Left kidney (tissue), 8 donors: ENCODE data around the gene LYZL1. TPM values are rescaled to one million over a fixed set of nuclear protein-coding genes. Genes with fewer than 3 reads are reported as not detected.
A peak's percentile ranks its signal among the peaks of the same experiment; 100 is the strongest.
"Not testable (repeated sequence)": the region's sequence is repeated elsewhere in the genome, so short reads cannot be mapped to it uniquely, and the experiment has no call there.

Experiments used
- DNase-seq: peaks from one replicate; pipeline ENCODE4 v3.0.0-alpha.2; 2013
- long read RNA-seq, 8 donors: transcript quantifications; one replicate each; lab custom pipeline, GENCODE V29; 2026
- polyA plus RNA-seq: library from polyadenylated mRNA; unstranded; fragments of 120-200 nt; gene quantifications from one replicate; pipeline ENCODE4 v1.2.1, GENCODE V29; 2013; ENCODE audit not compliant: insufficient read length

Gene LYZL1
- polyA plus RNA-seq = not detected
- long read RNA-seq, donor 1 = 0 reads
- long read RNA-seq, donor 2 = 0 reads
- long read RNA-seq, donor 3 = 0 reads
- long read RNA-seq, donor 4 = 0 reads
- long read RNA-seq, donor 5 = 0 reads
- long read RNA-seq, donor 6 = 0 reads
- long read RNA-seq, donor 7 = 0 reads
- long read RNA-seq, donor 8 = 0 reads

DNA sequence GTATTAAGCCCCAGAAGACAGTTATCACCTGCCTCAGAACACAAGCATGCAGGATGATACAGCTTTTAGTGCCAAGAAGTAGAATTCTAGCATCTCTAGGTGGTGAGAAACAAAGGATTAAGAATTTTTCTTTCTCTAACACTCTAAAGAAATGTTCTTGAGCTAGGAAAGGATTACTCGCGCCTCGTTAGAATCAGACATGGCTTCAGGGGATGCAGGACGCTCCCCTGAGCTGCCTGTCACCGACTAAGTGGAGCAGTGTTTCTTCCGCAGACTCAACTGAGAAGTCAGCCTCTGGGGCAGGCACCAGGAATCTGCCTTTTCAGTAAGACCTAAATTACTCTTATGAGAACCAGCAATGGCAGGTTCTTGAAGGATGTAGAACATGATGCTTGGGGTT is at the start of gene LYZL1:
Gene LYZL1, plus strand, starts transcription at position 165 of the 400 bp plus-strand sequence. CDS start 2,798 bp downstream, outside the sequence.
- DNase-seq = not testable (repeated sequence)

DNA sequence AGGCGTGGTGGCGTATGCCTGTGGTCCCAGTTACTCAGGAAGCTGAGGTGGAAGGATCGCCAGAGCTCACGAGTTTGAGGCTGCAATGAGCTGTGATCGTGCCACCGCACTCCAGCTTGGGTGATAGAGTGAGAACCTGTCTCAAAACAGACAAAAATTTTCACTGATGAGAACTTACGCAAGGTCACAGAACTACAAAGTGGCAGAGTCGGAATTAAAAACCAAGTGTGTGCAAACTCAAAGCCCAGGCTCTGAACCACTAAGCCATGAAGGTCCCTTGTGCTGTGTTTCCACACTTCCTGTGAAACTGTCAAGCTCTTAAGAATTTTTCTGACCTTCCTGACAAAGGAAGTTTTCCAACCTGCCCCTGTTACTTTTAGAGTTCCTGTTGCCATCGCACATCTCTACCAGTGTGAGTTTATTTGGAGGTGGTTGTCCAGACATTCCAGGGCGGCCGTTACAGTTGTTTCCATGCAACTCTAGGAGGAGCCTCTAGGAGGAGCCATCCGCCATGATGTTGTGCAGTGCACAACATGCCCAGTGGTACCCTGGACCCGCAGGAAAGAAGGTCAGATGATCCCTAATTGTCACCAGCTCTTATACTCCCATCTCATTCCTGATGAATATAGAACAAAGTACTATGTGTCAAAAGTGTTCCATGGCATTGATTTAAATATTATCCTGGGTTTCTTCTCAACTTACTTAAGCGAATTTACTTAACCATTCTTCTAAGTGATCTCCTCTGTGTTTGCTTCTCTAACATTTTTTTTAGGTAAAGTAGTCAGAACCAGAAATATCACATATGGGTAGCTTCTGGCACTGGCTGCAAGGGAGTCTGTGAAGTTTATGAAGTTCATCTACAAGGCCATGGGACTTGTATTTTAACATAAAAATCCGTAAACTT is 49.0 kb upstream of the LYZL1 start:
- no peak for DNase-seq

DNA sequence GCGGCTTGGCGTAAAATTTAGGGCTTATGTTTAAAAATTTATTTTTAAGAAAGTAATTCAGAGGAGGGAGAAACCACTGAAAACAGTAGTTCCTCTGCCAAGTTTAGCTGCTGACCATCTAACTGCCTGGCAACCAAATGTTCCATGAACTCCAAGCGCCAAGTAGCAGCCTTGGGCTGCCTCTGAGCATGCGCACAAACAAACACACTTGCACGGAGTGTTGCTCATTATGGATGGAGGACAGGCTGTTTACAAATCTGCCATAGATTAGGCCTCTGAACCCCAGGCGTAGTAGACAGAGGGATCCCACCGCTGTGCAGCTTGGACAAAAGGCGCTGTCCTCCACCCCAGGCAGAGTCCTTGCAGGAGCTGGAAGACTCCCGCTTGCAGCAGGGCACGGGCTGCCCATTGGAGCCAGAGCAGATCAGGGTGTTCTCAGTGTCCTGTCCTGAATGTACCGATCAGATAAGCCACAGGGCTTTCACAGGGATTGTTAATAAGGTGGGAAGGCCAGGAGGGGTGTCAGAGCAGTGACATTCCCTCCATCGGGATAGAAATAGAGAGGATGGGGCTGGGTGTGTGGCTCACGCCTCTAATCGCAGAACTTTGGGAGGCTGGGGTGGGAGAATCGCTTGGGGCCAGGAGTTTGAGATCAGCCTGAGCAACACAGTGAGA is 47.7 kb upstream of the LYZL1 start:
- DNase-seq = no peak

DNA sequence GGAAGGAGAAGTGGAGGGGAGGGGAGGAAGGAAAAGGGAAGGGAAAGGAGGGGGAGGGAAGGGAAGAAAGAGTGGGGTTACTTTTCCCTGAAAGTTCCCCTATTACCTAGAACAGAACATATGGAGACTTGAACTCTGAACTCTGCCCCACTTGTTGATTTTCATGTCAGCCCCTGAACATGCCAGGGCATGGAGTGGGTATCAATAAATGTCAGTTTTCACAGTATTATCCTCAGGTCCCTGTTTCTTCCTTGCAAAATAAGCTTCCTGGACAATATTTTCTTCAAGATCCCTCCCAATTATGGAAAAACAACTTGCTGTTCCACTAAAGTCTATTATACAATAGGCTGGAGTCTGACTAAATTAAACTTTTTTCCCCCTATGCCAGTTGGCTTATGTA is 46.9 kb upstream of the LYZL1 start:
- DNase-seq = no peak

DNA sequence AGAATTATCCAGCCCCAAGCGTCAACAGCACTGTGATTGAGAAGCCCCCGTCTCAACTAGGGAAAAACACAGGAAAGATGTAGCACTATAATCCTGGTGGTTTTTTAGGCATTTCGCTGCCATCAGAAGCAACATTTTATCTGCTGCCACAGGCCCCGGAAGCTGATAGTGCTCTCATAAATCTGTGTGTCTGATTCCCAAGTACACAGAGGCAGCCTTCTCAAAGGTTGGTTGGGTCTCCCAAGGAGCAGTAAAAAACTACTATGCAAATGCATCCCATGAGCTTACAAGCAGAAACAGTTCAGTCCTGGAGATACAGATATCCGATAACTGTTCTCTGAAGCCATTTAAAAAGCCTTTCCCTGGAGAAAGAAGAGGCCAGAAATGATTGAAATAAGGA is 45.8 kb upstream of the LYZL1 start:
- no peak for DNase-seq

DNA sequence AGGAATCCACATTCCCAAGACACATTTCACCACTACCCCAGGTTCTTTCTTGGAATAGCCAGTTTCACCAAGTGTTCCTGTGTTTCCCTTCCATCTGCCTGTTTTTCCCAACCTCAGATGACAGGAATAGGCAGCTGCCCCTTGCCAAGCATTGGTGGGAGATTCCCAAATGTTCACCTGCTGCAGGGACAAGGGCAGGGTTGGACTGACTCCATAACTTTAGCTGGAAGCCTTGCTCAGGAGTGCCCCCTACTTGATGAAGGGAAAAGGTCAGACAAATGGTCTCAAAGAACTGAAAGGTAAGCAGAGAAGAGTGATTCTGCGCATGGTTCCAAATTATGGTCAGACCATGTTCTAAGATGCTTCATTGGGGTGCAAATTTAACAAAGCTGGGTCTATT is 45.1 kb upstream of the LYZL1 start:
- DNase-seq = no peak

DNA sequence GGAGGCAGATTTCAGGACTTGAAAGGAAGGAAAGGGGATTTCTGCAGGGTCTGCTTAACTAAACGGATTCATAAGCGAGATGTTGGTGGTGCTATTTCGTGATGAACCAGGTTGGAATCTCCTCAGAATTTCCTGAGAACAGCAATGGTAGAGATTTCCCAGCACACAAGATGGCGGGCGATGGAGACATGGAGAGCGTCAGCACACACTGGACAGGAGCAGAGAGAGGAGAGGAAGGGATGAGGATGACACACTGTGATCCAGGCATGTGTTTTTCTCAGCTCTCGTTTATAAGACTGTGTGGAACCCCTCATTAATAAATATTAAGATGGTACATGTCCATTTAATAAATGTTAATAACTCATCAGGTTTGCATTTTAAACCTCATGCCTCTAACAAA is 43.9 kb upstream of the LYZL1 start:
- DNase-seq = no peak

DNA sequence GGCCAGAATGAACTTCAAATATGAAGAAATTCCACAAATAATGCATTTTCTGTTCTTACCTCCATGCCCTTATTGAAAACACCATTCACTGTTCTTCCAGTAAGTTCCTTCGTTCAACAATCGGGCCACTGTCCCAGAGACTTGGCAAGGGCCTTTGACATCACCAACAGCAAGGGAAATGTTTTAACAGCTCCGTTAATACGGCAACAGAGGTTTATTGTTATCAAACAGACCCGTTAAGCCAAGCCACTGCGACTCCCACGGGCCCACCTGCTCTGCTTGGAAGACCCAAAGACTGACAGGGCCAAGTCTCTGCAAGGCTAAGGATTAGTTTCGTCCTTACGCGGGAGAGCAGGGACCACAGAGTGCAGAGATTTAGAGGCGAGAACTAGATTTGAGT is 43.4 kb upstream of the LYZL1 start:
- no peak for DNase-seq

DNA sequence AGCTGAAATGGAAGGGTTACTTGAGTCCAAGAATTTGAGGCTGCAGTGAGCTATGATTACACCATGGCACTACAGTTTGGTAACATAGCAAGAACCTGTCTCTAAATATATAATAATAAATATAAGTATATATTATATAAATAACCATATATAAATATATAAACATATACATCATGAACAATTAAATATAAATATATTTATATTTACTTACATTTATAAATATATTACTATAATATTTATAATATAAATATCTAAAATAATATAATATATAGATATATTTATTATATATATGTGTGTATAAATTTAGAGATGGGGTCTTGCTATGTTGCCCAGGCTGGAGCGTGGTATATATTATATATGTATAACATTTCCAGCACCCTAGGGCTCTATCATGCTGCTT is 42.4 kb upstream of the LYZL1 start:
- DNase-seq = no peak

DNA sequence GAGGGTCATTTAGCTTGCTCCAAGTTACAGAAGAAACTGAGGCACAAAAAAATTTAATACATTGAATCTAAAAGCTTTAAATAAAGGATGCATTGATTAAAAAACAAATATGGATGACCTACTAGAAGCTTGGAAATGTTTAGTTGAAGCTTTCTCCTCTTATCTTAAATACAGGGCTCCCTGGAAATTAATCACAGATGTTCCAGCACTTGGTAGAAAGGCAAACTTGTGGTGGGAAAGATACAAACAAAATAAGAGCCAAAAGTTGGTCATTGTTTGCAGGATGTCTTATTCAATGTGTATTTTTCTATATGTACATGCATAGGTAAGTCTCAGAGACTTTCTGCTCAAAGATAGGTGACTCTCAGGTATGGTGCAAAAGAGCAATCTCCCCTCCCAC is 40.7 kb upstream of the LYZL1 start:
- DNase-seq = no peak

DNA sequence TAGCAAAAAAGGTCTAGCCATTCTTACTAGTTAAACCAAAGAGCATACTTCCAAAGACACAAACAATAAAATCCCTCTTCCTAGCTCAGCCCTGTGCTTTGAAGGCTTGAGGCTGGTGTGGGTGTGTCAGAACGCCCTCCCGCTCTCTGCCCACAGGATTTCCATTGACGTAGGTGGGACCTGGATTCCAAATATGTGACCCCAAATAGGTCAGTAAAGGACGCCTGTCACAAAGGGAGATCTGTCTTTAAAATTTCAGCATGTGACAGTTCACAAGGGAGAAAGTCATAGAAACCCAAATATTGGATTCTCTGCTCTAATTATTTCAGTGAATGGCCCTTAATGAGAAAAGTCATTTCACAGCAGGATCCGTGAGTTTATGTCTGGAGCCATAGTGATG is 39.9 kb upstream of the LYZL1 start:
- no peak for DNase-seq

DNA sequence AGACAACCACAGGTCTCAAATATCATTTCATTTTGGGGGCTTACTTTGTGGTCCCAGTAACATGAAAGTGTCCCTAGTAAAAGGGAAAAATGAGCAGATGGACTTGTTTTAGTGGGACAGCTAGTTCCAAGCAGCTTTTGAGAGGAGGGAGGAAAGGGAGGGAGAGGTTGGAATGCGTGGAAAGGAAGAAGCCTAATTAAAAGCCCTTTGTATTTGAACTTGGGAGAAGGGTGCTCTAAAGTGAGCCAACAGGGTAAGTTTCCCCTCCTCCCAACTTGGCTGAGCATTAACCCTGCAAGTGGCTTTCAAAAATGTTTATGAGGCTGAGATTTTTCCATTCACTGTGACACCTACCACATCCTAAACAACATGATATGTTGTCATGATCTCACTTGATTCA is 38.8 kb upstream of the LYZL1 start:
- no peak for DNase-seq

DNA sequence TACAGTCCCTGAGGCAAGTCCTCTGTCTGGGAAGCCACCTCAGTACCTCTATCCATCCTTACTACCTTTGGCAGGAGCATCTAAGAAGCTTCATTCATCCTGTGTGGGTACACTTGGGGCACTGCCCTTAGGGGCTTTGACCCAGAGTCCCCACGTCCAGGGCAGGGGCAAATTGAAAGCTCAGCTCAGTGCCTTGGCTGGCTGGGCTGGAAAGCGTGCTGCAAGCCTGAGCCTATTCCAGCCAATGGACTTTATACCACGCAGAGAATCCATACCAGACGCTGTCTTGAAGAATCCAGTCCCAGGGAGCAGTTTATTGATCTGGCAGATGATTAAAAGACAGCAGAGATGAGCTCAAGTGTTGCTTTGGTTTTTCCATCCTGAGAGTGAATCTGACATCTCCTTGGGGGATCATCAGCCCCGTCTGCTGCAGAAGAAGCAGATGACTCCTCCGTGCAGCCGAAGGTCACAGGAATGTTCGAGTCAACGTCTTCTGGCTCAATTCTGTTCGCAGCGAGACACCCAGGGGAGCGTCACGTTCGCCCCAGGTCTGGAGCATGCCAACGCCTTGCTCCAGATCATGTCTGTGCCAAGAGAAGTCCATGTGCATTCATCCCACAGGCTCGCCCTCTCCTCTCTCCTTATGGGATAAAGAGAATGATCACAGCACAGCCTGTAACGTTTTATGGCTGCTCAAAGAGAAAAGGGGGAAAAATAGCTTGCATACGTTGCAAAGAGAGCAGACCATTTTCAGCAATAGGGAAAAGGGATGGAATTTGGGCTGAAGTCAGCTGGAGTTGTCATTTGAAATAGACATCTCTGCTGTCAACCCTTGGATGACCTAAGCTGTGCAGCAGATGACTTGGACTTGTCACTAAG is 35.8 kb upstream of the LYZL1 start:
- DNase-seq = no peak

DNA sequence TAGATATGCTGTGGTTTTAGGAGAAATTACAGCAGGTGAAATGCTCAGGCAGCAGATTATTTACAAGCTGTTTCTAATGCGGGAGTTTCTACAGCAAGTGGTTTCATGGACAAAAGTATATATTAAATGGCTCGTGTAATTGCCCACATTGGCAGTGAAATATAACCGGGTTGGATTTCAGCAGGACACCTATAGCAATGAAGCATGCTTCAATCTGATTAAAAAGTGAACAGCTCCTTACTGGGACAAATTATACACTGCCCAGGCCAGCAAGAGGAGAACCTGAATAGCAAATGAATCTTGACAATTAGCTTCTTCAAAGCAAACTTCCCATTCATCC is 35.2 kb upstream of the LYZL1 start:
- no peak for DNase-seq

DNA sequence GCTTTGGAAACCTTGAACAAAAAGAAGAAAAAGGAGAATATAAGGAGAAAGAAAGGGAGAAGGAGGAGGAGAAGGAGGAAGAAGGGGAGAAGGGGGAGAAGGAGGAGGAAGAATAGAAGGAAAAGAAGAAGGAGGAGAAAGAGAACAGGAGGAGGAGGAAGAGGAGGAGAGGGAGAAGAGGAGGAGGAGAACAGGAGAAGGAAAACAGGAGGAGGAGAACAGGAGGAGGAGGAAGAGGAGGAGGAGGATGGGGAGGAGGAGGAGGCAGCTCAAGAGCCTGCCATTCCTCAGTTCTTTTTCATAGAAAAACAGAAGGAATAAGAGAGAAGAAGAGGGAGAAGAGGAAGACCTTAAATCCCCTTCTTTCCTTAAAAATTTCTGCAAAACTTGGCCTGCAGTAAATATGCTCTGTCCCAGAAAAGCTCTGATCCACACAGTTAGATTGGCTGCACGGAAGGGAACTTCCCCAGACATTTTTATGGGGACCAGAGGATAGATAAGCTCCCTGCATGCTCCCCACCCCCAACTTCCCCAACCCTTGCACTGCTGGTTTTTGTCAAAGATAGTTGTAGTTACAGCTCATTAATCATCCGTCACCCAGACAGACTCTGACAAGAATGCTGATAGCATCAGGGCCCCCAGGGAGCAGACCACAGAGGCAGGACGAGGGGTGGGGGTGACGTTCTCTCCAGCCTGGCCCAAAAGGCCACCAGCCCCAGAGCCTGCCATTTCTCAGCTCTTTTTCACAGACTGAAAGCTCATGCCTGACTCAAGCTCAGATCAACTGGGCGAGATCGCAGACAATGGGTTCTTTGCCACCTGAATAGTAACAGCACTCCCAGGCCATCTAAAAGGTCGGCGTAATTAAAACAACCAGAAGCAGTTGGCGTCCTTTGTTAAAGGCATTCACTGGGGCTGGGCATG is 34.5 kb upstream of the LYZL1 start:
- DNase-seq = no peak

DNA sequence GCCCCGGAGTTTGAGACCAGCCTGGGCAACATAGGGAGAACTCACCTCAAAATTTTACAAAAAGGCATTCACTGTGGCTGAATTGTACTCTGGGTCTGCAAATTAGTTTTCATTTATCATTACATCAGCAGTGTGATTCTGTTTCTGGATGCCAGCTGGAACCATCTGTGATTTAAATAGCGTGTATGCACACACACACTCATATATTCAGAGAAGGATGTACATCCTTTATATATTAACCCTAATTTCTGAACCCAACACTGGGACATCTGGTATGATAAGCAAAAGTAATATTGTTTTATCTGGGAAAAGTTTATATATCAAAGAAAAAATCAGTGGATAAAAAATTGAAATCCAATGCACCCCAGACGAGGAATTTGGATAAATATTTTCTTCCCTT is 33.8 kb upstream of the LYZL1 start:
- no peak for DNase-seq

DNA sequence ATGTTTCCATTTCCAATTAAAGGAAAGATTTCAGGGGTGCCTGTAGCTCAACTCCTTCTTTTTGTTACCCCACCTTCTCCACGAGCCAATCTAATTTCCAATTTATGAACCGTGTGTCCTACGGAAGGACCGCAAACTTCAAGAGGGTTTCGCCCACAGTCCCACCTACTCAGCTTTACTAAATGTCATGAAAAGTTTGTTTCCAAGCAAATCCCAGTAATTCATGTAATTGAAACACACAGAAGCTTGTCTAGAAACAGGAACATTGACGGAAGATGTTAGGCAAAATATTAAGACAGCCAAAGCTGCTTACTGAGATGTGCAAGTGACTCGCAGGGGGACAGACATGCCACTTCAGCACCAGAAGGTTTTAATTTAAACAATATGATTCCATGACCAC is 32.9 kb upstream of the LYZL1 start:
- no peak for DNase-seq

DNA sequence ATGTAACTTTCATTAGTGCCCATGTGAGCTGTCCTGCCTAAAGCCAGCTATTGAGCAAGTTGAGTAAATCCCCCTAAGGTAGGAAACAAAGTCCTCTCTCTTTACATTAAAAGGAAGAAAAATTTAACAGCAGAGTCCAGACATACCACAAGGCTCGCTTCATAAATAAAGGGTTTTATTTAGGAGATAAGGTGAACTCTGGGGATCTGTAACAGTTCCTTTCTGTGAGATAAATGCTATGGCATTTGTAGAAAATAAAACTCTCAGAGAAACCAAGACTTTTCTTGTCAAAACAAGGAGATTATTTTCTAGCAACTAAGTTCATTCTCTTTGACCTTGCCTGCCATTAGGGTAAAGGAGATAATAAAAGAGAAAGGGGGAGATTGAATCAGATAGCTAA is 32.3 kb upstream of the LYZL1 start:
- no peak for DNase-seq

DNA sequence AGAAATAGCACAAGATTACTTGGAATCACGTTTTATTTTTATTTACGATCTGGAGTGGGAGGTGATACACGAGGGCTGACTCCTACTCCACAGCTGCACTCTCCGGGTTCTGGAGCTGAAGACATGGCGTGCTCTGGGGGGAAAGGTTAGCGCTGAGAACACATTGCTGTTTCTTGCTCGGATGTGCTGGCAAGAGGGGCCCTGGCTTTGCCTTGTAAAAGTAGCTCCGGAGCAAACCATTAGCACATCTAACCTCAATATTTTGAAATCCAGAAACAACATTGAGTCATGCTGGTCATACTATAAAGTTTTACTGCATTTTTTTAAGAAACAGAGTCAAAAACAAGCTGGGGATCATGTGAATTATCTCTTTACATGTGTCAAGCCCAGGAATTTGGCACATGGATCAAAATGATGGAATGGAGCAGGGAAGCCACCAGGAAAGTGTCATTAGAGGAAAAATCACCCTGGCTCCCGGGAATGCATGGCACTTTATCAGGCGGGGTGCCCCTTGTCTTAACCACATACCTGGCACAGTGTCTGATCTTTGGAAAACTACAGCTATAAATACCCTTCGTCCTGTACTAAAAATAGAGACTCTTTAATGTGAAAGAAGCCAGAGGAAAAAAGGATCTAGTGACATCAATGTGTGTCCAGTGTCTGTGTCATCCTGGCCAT is 31.6 kb upstream of the LYZL1 start:
- DNase-seq = peak; percentile 66

DNA sequence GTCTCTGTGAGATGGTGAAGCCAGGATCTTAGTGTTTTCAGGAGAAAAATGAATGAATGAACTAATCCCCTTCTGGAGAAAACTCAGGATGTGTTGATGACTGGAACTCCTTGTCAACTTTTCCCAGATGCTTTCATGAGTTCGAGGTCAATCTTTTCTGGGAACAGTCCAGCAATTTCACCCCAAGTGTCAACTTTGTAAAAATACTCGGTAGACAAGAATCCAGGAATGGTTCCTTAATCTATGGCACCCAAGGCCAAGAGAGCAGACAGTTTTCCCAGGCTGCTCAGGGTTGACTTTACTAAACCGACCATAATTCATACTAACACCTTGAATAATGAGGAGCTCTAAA is 31.1 kb upstream of the LYZL1 start:
- no peak for DNase-seq

DNA sequence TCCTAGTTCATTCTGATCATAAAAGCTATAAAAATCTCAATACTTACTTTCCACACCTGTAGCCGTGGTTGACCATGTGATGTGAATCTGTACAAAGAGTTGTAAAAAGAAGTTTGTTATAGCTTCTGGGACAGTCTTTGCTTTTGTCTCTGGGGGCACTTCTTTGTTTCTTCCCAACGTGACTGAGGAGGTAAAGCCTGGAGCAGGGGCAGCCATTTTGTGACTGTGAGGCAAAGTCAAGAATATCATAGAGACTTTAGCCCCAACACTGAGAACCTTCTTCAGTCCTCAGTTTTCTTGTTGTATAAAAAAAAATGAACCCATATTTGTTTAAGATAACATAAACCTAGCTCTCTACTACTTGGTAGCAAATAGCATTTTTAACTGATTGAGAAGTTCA is 29.4 kb upstream of the LYZL1 start:
- DNase-seq = no peak
